GM21360 (cell line): Measurements from ENCODE around the gene CARD9.

Source experiments
- ATAC-seq: cut with Tn5 transposase; IDR thresholded peaks from one replicate; pipeline ENCODE4 v1.9.1; 2021; ENCODE audit warnings: mild to moderate bottlenecking, moderate library complexity; ENCODE audit not compliant: unreplicated experiment

CARD9 gene

DNA sequence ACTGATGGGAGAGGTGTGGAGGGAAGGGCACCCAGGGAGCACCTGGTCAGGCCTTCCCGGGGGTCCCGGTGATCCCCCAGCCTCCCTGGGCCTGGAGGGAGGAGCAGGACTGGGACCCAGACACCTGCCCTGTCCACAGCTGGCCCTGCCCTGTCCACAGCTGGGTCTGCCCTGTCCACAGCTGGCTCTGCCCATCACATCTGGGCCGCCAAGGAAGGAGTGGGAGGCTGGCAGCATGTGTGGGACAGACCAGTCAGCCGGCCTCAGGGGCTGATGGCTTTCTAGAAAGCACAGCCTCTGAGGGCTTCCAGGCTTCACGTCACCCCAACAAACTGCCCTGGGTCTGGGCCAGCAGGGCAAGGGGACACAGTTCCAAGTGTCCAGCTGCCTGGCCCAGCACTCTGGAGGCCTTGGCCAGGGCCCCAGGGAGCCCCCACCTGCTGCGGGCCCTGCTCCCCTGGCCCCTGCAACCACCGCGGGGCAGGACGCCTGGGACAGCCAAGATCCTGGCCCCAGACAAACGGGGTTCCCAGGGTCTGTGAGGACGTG lies 22.1 kb downstream of the CARD9 start:
- ATAC-seq, result no peak

- no peak for ATAC-seq
Measured at GRCh38 chr9:136349546-136349945, 23.9 kb downstream of the CARD9 start.

GRCh38 chr9:136348691-136349090 lies 24.8 kb downstream of the CARD9 start:
- no peak for ATAC-seq

GRCh38 chr9:136347472-136348256 lies 25.8 kb downstream of the CARD9 start:
- ATAC-seq, result no peak

DNA sequence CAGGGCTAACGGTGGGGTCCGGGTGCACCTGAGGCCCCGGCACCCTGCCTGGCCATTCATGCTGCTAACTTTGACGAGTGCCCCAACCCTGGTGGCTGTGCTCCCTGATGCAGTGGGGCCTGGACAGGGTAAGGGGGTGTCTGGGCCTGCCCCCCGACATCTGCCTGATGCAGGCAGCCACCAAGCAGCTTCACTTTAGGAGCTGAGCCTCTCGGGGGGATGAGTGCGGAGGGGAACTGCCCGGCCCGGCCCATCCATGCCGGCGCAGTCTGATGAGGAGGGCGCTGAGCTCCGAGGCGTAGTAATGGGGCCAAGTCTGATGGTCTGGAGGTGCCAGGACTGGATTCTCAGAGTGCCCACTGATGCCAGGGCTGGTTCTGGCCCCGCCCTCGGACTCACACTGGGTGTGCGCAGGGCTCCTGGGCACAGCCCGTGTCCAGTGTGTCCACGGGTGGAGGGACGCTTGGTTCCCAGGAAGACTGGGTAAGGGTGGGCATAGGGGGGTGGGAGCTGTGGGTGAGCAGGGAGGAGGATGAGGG lies 26.5 kb downstream of the CARD9 start:
- no peak for ATAC-seq

- no peak for ATAC-seq
Measured at GRCh38 chr9:136346157-136346481, 27.4 kb downstream of the CARD9 start.

- ATAC-seq, result no peak
Measured at GRCh38 chr9:136345281-136346156, 27.9 kb downstream of the CARD9 start.

DNA sequence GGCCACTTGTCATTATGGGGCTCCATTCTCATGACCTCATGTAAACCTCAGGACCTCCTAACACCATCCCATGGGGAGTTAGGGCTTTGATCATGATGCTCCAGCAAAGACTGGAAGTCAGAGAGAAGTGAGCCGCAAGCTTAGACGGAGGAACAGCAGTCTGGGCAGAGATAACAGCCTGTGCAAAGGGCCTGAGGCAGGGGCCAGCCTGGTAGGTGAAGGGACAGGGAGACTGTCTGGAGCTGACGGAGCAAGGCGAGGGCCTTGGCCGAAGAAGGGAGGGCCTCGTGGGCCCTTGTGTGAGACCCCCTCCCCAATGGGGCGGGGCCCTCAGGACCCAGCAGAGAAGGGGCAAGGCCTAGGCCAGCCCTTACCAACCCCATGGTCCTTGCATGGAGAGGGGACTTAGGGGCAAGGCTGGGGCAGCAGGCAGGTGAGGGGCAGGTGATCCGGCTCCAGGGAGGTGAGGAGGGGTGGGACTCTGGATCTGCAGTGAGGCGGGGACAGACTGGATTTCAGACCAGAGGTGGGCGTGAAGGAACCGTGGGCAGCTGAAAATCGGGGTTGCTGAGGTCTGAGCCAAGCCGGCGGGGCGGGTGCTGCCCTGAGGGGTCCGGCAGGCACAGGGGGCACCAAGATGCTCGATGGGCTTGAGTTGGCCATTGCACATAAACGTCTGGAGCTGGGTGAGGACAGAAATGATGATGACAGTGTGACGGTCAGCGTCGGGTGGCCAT lies 28.8 kb downstream of the CARD9 start:
- no peak for ATAC-seq

DNA sequence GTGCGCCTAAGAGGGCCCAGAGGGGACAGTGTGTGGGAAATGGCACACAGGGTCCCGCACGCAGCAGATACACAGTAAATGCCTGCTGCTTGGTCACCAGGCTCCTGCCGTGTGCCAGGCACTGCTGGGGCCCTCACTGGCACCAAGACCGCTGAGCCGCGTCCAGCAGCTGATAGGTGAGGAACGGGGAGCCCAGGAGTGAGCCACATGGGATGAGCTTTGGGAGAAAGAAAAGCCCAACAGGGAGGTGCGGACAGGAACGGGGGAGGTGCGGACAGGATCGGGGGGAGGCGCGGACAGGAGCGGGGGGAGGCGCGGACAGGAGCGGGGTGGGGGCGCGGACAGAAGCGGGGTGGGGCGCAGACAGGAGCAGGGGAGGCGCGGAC lies 29.6 kb downstream of the CARD9 start:
- ATAC-seq, result no peak

DNA sequence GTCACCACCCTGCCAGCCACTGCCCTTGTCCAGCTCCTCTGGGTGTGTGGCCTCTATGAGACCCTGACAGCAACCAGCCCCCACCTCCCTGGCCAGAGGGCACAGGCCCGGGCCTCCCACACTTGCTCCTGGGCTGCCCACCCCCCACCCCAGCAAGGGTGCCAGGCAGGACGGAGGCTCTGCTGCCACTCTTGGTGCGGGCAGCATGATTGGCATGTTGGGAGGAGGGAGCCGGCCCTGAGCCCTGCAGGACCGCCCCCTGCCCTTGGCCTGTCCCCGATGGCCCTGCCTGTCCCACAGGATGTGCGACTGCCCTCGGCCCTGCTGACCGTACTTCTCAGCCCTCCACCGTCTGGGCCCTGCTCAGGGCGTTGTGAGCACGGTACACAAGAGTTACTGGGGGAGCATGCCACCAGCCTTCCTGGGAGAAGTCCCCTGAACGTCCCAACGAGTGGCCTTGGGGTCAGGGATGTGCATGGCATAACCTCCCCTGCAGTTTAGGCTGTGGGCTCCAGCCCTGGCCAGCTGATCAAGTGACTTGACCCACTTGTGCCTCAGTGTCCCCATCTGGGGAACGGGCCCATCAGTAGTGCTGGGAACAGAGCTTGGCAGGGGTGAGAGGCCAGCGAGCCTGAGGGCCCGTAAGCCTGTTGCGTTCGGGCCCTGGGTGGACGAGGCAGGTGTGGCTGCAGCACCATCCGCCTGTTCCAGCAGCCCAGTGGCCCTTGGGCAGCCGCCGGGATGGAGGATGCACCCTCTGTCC lies 30.2 kb downstream of the CARD9 start:
- no peak for ATAC-seq

DNA sequence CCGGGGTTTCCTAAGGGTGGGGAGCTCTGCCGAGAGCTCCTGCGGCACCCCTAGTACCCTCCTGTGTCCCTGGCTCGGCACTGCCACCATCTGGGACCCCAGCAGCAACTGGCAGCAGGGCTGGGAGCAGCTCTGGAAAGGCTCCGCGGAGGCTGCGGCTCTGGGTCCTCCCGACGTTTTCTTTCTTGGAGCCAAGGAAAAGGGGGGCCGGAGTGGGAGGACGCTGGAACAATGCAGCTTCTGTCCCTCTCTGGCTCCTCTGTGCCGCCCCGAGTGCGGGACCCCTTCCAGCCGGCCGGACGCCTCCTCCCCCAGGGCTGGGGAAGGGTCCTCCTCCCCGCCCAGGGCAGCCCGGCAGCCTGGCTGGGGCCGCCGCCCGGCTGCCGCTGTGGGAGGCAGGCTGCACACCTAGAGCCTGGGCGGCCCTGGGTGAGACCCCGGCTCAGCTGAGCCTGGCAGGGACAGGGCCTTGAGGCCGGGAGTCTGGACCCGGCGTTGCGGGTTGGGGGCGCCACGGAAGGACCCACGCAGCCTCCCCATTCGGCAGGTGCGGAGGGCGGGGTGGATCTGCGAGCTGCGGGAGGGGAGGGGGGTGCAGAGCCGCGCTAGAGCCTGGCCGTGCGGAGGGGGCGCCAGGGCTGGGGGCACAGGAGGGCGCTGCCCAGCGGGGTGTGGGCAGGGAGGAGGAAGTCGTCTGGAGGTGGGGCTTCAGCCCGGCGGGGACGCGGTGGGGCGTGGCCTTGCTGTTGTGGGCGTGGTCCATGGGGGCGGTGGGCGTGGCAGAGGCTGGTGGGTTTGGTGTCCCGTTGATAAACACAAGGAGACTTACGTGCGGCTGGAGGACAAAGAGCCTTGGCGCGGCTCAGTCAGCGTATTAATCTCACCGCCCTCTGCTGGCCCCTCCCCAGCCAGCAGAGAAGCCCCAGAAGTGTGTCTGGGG lies 31.0 kb downstream of the CARD9 start:
- ATAC-seq, result no peak

- no peak for ATAC-seq
Measured at GRCh38 chr9:136341769-136342168, 31.7 kb downstream of the CARD9 start.

GRCh38 chr9:136341042-136341655 lies 32.3 kb downstream of the CARD9 start:
- no peak for ATAC-seq

GRCh38 chr9:136340356-136341041 lies 33.0 kb downstream of the CARD9 start:
- ATAC-seq, result no peak

- ATAC-seq, result no peak
Measured at GRCh38 chr9:136339958-136340310, 33.5 kb downstream of the CARD9 start.

DNA sequence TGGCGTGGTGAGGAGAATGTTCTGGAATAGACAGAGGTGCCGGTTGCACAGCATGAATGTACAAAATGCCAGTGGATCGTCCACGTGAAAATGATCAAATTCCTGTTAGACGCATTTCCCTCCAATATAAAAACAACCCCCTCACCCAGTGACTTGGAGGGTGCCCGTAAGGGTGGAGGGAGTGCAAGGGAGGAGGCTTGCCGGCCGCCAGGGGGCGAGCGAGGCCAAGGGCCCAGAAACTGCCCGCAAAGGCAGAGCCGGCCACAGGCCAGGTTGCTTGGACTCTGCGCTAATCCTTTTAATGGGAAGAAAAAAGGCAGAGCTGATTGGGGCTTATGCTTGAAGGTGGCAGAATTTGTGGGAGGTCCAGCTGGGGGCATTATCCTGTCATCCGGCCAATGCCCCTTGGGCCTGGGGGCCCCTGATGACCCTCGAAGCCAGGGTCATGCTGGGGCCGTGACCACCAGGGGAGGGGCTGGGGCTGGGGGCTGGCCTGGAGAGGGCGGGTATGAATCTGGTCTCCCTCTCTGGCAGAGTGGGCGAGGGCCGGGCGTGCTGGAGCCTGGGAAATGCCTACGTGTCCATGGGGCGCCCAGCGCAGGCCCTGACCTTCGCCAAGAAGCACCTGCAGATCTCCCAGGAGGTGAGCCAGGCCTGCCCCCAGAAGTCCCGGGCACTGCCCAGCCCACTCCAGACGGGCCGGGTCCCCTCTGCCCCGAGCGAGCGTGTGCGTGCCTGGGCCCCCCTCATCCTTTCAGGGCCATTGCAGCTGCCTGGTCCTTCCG lies 34.1 kb downstream of the CARD9 start:
- no peak for ATAC-seq

DNA sequence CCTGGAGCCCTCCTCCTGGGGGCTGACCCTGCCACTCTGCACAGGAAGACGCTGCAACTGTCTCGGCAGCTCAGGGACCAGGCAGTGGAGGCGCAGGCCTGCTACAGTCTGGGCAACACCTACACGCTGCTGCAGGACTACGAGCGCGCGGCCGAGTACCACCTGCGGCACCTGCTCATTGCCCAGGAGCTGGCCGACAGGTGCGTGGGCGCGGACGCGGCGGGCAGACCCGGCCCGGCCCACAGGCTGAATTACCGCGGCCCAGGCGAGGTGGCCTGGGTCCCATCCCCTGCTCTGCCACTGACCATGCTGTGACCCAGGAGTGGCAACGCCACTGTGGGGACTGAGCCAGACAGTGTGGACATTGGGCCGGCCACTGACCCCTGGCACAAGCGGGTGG lies 35.0 kb downstream of the CARD9 start:
- no peak for ATAC-seq
